Astrocyte (in vitro differentiated cells and primary cell): ENCODE measurements around the gene HDGF. TPM values are rescaled to one million over a fixed set of nuclear protein-coding genes. Genes with fewer than 3 reads are reported as not detected.
A peak's percentile ranks its signal among the peaks of the same experiment; 100 is the strongest.

Experiments
- DNase-seq: peaks from one replicate; pipeline ENCODE4 v3.0.0-alpha.2; 2010; ENCODE audit warnings: low read depth
- FAIRE-seq: peaks from 2 replicates; lab custom pipeline; 2011; peaks lifted over from hg19 to GRCh38; lab: Jason Lieb, UNC
- H2AFZ ChIP-seq: 2 replicates; pipeline ENCODE4 v1.6.0; 2012; ENCODE audit warnings: low read depth, low read length, inconsistent platforms
- H3K27ac ChIP-seq: 2 replicates; pipeline ENCODE4 v1.5.1; 2011; ENCODE audit warnings: low read depth, low read length, inconsistent platforms
- H3K27me3 ChIP-seq: 2 replicates; pipeline ENCODE4 v1.6.0; 2011; ENCODE audit warnings: low read length, inconsistent platforms; ENCODE audit not compliant: insufficient read depth
- H3K36me3 ChIP-seq: 2 replicates; pipeline ENCODE4 v1.5.1; 2011; ENCODE audit warnings: low read length, inconsistent platforms; ENCODE audit not compliant: insufficient read depth
- H3K4me1 ChIP-seq: 2 replicates; pipeline ENCODE4 v1.5.1; 2011; ENCODE audit warnings: low read length, inconsistent platforms; ENCODE audit not compliant: insufficient read depth
- H3K4me2 ChIP-seq: 2 replicates; pipeline ENCODE4 v1.6.0; 2012; ENCODE audit warnings: low read length, inconsistent platforms
- H3K4me3 ChIP-seq: 2 replicates; pipeline ENCODE4 v1.5.1; 2011; ENCODE audit warnings: low read depth, mild to moderate bottlenecking, low read length, inconsistent platforms; ENCODE audit not compliant: insufficient read depth
- H3K79me2 ChIP-seq: 2 replicates; pipeline ENCODE4 v1.6.0; 2012; ENCODE audit warnings: mild to moderate bottlenecking, low read length, inconsistent platforms; ENCODE audit not compliant: insufficient read depth
- H3K9ac ChIP-seq: 2 replicates; pipeline ENCODE4 v1.6.0; 2012; ENCODE audit warnings: mild to moderate bottlenecking, low read length, inconsistent platforms
- H3K9me3 ChIP-seq: 2 replicates; pipeline ENCODE4 v1.5.1; 2012; ENCODE audit warnings: low read depth, mild to moderate bottlenecking, low read length, inconsistent platforms; ENCODE audit not compliant: insufficient read depth
- H4K20me1 ChIP-seq: 2 replicates; pipeline ENCODE4 v1.6.0; 2012; ENCODE audit warnings: low read length, inconsistent platforms; ENCODE audit not compliant: insufficient read depth
- H3K27ac Mint-ChIP-seq: one replicate; pipeline ENCODE4 v1.8.0; 2021; ENCODE audit warnings: mild to moderate bottlenecking, mixed read lengths; ENCODE audit not compliant: unreplicated experiment
- H3K27me3 Mint-ChIP-seq: one replicate; pipeline ENCODE4 v1.8.0; 2021; ENCODE audit warnings: low read depth, mixed read lengths; ENCODE audit not compliant: unreplicated experiment
- H3K36me3 Mint-ChIP-seq: one replicate; pipeline ENCODE4 v1.8.0; 2021; ENCODE audit warnings: low read depth, mixed read lengths; ENCODE audit not compliant: unreplicated experiment
- H3K4me1 Mint-ChIP-seq: one replicate; pipeline ENCODE4 v1.8.0; 2021; ENCODE audit warnings: low read depth, mixed read lengths; ENCODE audit not compliant: unreplicated experiment
- H3K4me3 Mint-ChIP-seq: one replicate; pipeline ENCODE4 v1.8.0; 2021; ENCODE audit warnings: mild to moderate bottlenecking, moderate library complexity, mixed read lengths; ENCODE audit not compliant: unreplicated experiment
- H3K9me3 Mint-ChIP-seq: one replicate; pipeline ENCODE4 v1.8.0; 2021; ENCODE audit warnings: mild to moderate bottlenecking, mixed read lengths; ENCODE audit not compliant: unreplicated experiment
- CTCF ChIP-seq: IDR thresholded peaks from 2 replicates; pipeline ENCODE4 v1.5.1; 2011; ENCODE audit warnings: low read depth, mild to moderate bottlenecking, inconsistent platforms, low read length, moderate library complexity; ENCODE audit not compliant: insufficient read depth
- EZH2 ChIP-seq: IDR thresholded peaks from 2 replicates; pipeline ENCODE4 v1.6.1; 2012; ENCODE audit warnings: mild to moderate bottlenecking, low read length, inconsistent platforms; ENCODE audit not compliant: insufficient read depth
- total RNA-seq: library from RNA; stranded (reverse); gene quantifications from 2 replicates; pipeline ENCODE4 v1.2.1, GENCODE V29; 2021

HDGF gene
- total RNA-seq, 1 donor from 2014 or later = 190 TPM

DNA sequence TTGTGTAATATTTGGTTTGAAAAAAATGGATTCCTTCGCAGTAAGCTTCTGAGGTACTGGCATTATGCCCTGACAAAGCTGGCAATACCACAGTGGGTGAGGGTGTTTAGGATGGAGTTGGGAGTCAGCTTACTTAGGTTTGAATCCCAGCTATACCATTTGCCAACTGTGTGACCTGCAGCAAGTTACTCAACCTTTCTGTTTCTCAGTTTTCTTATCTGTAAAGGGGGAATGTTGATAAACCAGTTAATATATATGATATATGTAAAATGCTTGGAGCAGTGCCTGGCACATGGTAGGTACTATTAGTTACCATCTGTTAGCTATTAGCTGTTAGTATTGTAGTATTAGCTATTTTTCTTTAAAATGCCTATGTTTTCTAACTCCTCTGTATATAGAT lies 4.9 kb upstream of the HDGF start:
- no peaks in the 10 kb centered on the region for H3K36me3 ChIP-seq
- H3K9me3 ChIP-seq = no peaks in the 10 kb centered on the region
- DNase-seq = no peak
- H3K4me3 ChIP-seq = no peak overlapping the region
- TF ChIP-seq EZH2 = no peak
- TF ChIP-seq CTCF = no peak
- H3K4me1 ChIP-seq = peaks cover 12% of the 10 kb centered on the region
- H4K20me1 ChIP-seq = no peaks in the 10 kb centered on the region
- H2AFZ ChIP-seq = no peak overlapping the region
- no peak overlapping the region for H3K4me2 ChIP-seq
- peaks cover 2% of the 10 kb centered on the region for H3K36me3 Mint-ChIP-seq
- H3K27ac Mint-ChIP-seq = no peak overlapping the region
- no peaks in the 10 kb centered on the region for H3K27me3 ChIP-seq
- no peak overlapping the region for H3K4me3 Mint-ChIP-seq
- H3K9me3 Mint-ChIP-seq = no peaks in the 10 kb centered on the region
- H3K79me2 ChIP-seq = peaks cover 12% of the 10 kb centered on the region
- H3K27me3 Mint-ChIP-seq = no peaks in the 10 kb centered on the region
- H3K27ac ChIP-seq = no peak overlapping the region
- FAIRE-seq = no peak
- H3K9ac ChIP-seq = no peak overlapping the region
- peaks cover 4% of the 10 kb centered on the region for H3K4me1 Mint-ChIP-seq

GRCh38 chr1:156755527-156755950 lies 4.1 kb upstream of the HDGF start:
- no peaks in the 10 kb centered on the region for H3K9me3 Mint-ChIP-seq
- no peaks in the 10 kb centered on the region for H3K27me3 Mint-ChIP-seq
- TF ChIP-seq CTCF (no peak), EZH2 (no peak)
- H3K4me1 Mint-ChIP-seq = peaks cover 4% of the 10 kb centered on the region
- Histone ChIP-seq H3K9ac (no peak overlapping the region), H3K4me2 (no peak overlapping the region), H3K79me2 (peaks cover 19% of the 10 kb centered on the region), H2AFZ (no peak overlapping the region), H3K36me3 (no peaks in the 10 kb centered on the region), H3K27me3 (no peaks in the 10 kb centered on the region), H3K9me3 (no peaks in the 10 kb centered on the region), H4K20me1 (no peaks in the 10 kb centered on the region), H3K4me3 (no peak overlapping the region), H3K4me1 (peaks cover 12% of the 10 kb centered on the region), H3K27ac (no peak overlapping the region)
- H3K4me3 Mint-ChIP-seq = no peak overlapping the region
- peak overlapping the region; percentile 30 for H3K27ac Mint-ChIP-seq
- no peak for DNase-seq
- peaks cover 2% of the 10 kb centered on the region for H3K36me3 Mint-ChIP-seq
- FAIRE-seq = no peak

- H3K27me3 Mint-ChIP-seq = no peaks in the 10 kb centered on the region
- Histone ChIP-seq H3K4me2 (no peak overlapping the region), H3K4me3 (no peak overlapping the region), H3K27ac (no peak overlapping the region), H3K9me3 (no peaks in the 10 kb centered on the region), H4K20me1 (no peaks in the 10 kb centered on the region), H2AFZ (no peak overlapping the region), H3K9ac (no peak overlapping the region), H3K79me2 (peaks cover 32% of the 10 kb centered on the region), H3K27me3 (no peaks in the 10 kb centered on the region), H3K4me1 (peaks cover 24% of the 10 kb centered on the region), H3K36me3 (no peaks in the 10 kb centered on the region)
- FAIRE-seq (no peak), DNase-seq (no peak)
- peaks cover 11% of the 10 kb centered on the region for H3K4me1 Mint-ChIP-seq
- no peaks in the 10 kb centered on the region for H3K9me3 Mint-ChIP-seq
- no peak for TF ChIP-seq CTCF
- TF ChIP-seq EZH2 = no peak
- H3K36me3 Mint-ChIP-seq = peaks cover 2% of the 10 kb centered on the region
- H3K27ac Mint-ChIP-seq = no peak overlapping the region
- no peak overlapping the region for H3K4me3 Mint-ChIP-seq
Measured at GRCh38 chr1:156754219-156754618, 2.7 kb upstream of the HDGF start.
